ENCODE results near the gene COL9A2. TPM values are rescaled to one million over a fixed set of nuclear protein-coding genes. Genes with fewer than 3 reads are reported as not detected.

COL9A2 gene
- 1 to 10 TPM in 2 of 10 donors, under 1 TPM in 8; 0.20 to 1.2 (median 0.33) TPM for total RNA-seq
- 1 to 10 TPM in 1 of 2 donors, under 1 TPM in 1; 0.39 to 1.8 TPM for polyA plus RNA-seq
- long read RNA-seq, donor 1, partial matches to known transcripts = 0 of 1 reads
- long read RNA-seq, donor 1, other reads (novel, unspliced or antisense) = 1 of 1 reads
- long read RNA-seq, donor 2, partial matches to known transcripts = 4 of 6 reads
- long read RNA-seq, donor 2, other reads (novel, unspliced or antisense) = 2 of 6 reads
- long read RNA-seq, donor 3, partial matches to known transcripts = 0 of 1 reads
- long read RNA-seq, donor 3, other reads (novel, unspliced or antisense) = 1 of 1 reads

GRCh38 chr1:40316595-40317393 lies at the start of gene COL9A2:
Gene COL9A2, minus strand, starts transcription at chr1:40317286. Its CDS starts 89 bp downstream, at chr1:40317197.
- Histone ChIP-seq H3K4me3 (peak within 1 kb of the TSS; percentile 1 to 57 (median 46)), H3K36me3 (no peaks in the 10 kb centered on the region), H3K27ac (no peak within 1 kb of the TSS), H3K9me3 (no peaks in the 10 kb centered on the region), H3K4me1 (peaks cover 8 to 39% (median 24%) of the 10 kb centered on the region in 9 donors), H3K27me3 (peaks cover 7 to 57% (median 51%) of the 10 kb centered on the region in 7 donors)
- ATAC-seq (peak; percentile 9 to 71 (median 36)), DNase-seq (peak in 1 of 2 donors; percentile 42)
- WGBS, 2 donors = 1 to 2% methylated on average over 76 to 84 of the region's 84 CpGs
- no peak for TF ChIP-seq CTCF (IDR thresholded peaks at IDR 0.05)
- intact Hi-C loops (cut with DNase I) = no loop called here

DNA sequence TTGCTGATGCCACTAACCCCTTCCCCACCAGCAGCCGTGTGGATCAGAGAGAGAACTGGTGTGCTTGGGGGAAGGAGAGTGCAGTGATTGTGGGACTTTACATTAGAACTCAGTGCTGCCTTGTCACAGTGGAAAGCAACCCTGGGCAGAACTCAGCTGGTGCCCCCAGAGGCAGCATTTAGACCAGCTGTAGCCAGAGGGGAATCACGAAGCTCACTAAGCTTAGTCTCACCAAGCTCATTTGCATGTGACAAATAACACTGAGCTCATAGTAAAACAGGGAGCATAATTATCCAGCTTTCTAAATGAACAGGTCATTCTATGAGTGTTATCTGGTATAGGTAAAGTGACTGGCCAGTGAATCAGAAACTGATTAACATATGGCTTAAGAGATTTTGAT lies 46.6 kb upstream of the COL9A2 start:
- ATAC-seq (no peak), DNase-seq (no peak)
- peaks cover 0 to 12% (median 0%) of the 10 kb centered on the region in 11 donors for H3K9me3 ChIP-seq
- no peak for TF ChIP-seq CTCF (IDR thresholded peaks at IDR 0.05)
- peaks cover 0 to 7% (median 0%) of the 10 kb centered on the region in 7 donors for H3K27me3 ChIP-seq
- no peak overlapping the region for H3K4me3 ChIP-seq
- no peak overlapping the region for H3K27ac ChIP-seq
- WGBS, 2 donors = 34 to 41% methylated on average over 2 of the region's 2 CpGs
- H3K4me1 ChIP-seq = peaks cover 0 to 23% (median 0%) of the 10 kb centered on the region in 9 donors
- intact Hi-C loops (cut with DNase I) = no loop called here
- H3K36me3 ChIP-seq = peaks cover 0 to 7% (median 0%) of the 10 kb centered on the region in 9 donors

DNA sequence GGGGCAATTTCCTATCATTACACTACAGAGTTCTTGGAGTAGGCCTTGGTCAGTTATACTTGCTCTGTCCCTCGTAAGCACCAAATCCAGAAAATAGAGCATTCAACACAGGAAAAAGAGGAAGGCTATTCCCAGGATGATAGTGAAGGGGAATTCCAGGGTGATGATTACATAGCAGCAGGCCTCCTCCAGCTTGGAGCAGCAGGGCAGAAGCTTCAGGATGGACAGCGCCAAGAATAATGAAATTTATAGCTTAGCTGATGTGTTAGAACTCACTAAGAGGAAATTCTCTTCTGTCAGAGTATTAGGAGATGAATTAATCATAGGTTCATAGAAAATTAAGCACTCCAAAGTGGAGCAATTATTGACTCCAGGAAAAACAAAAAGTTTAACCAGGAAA lies 45.6 kb upstream of the COL9A2 start:
- intact Hi-C loops (cut with DNase I) = no loop called here
- peaks cover 0 to 7% (median 0%) of the 10 kb centered on the region in 9 donors for H3K36me3 ChIP-seq
- ATAC-seq (peak in 1 of 8 donors; percentile 58), DNase-seq (no peak)
- peak overlapping the region in 1 of 10 donors; percentile 24 for H3K27ac ChIP-seq
- H3K4me3 ChIP-seq = no peak overlapping the region
- peaks cover 0 to 23% (median 0%) of the 10 kb centered on the region in 9 donors for H3K4me1 ChIP-seq
- TF ChIP-seq CTCF (IDR thresholded peaks at IDR 0.05) = no peak
- peaks cover 0 to 22% (median 7%) of the 10 kb centered on the region in 11 donors for H3K9me3 ChIP-seq
- WGBS, 2 donors = 37 to 64% methylated on average over 2 of the region's 2 CpGs
- peaks cover 0 to 7% (median 0%) of the 10 kb centered on the region in 7 donors for H3K27me3 ChIP-seq

GRCh38 chr1:40362199-40362598 lies 45.1 kb upstream of the COL9A2 start:
- ATAC-seq (no peak), DNase-seq (no peak)
- Histone ChIP-seq H3K4me3 (no peak overlapping the region), H3K36me3 (peaks cover 0 to 7% (median 0%) of the 10 kb centered on the region in 9 donors), H3K9me3 (peaks cover 0 to 27% (median 11%) of the 10 kb centered on the region in 11 donors), H3K27me3 (peaks cover 0 to 7% (median 0%) of the 10 kb centered on the region in 7 donors), H3K4me1 (peaks cover 0 to 23% (median 0%) of the 10 kb centered on the region in 9 donors), H3K27ac (peak overlapping the region in 1 of 10 donors; percentile 24)
- intact Hi-C loops (cut with DNase I) = no loop called here
- 89 to 90% methylated on average over 2 of the region's 2 CpGs for WGBS, 2 donors
- TF ChIP-seq CTCF (IDR thresholded peaks at IDR 0.05) = no peak

Data from heart right ventricle (tissue), 16 donors.